Measurements from ENCODE around the gene LYZ. TPM values are rescaled to one million over a fixed set of nuclear protein-coding genes. Genes with fewer than 3 reads are reported as not detected.

The LYZ gene
- total RNA-seq, 4 donors from 2014 or later = 83.4 to 760 (median 129) TPM

DNA sequence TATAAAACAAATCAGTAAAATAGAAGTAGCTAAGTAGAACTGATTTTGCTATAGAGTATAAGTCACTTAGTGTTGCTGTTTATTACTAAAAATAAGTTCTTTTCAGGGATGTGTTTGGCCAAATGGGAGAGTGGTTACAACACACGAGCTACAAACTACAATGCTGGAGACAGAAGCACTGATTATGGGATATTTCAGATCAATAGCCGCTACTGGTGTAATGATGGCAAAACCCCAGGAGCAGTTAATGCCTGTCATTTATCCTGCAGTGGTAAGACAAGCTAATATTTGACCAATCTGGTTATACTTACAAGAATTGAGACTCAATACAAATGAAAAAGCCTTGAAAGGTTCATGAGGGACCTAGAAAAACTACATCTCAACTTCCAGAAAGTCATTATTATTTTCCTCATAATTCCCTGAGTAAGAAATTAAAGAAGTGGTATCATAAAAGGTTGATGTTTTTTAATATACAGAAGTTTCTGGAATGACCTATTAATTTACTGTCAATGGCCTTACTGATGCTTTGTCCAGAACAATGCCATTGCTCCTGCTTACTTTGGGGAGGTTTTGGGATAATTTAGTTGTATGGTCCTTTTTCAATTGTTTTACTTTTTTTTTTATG, 1.9 kb downstream of the LYZ start:
- no peaks in the 10 kb centered on the region for H3K9me3 ChIP-seq
- H3K4me3 ChIP-seq = no peak overlapping the region
- no peak for DNase-seq
- H3K27ac ChIP-seq = no peak overlapping the region
- no peak for TF ChIP-seq POLR2A (IDR thresholded peaks at IDR 0.05)
- TF ChIP-seq, protein P1, sequence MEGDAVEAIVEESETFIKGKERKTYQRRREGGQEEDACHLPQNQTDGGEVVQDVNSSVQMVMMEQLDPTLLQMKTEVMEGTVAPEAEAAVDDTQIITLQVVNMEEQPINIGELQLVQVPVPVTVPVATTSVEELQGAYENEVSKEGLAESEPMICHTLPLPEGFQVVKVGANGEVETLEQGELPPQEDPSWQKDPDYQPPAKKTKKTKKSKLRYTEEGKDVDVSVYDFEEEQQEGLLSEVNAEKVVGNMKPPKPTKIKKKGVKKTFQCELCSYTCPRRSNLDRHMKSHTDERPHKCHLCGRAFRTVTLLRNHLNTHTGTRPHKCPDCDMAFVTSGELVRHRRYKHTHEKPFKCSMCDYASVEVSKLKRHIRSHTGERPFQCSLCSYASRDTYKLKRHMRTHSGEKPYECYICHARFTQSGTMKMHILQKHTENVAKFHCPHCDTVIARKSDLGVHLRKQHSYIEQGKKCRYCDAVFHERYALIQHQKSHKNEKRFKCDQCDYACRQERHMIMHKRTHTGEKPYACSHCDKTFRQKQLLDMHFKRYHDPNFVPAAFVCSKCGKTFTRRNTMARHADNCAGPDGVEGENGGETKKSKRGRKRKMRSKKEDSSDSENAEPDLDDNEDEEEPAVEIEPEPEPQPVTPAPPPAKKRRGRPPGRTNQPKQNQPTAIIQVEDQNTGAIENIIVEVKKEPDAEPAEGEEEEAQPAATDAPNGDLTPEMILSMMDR (IDR thresholded peaks at IDR 0.05) = no peak
- H3K4me1 ChIP-seq = no peaks in the 10 kb centered on the region
- H3K27me3 ChIP-seq = no peaks in the 10 kb centered on the region
- no peaks in the 10 kb centered on the region for H3K36me3 ChIP-seq

DNA sequence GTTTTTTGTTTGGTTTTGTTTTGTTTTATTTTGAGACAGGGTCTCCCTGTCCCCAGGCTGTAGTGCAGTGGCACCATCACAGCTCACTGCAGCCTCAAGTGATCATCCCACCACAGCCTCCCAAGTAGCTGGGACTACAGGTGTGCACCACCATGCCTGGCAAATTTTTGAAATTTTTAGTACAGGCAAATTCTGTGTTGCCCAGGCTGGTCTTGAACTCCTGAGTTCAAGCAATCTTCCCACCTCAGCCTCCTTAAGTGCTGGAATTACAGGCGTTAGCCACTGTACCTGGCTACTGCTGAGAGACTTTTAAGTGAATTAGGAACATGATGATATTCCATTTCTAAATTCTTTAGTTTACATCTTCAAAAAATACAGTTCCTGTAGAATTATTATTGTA, 2.6 kb downstream of the LYZ start:
- Histone ChIP-seq H3K36me3 (no peaks in the 10 kb centered on the region), H3K27me3 (no peaks in the 10 kb centered on the region), H3K4me1 (no peaks in the 10 kb centered on the region), H3K4me3 (no peak overlapping the region), H3K27ac (no peak overlapping the region), H3K9me3 (no peaks in the 10 kb centered on the region)
- TF ChIP-seq, protein P1 (IDR thresholded peaks at IDR 0.05) = no peak
- TF ChIP-seq POLR2A (IDR thresholded peaks at IDR 0.05) = no peak
- no peak for DNase-seq

DNA sequence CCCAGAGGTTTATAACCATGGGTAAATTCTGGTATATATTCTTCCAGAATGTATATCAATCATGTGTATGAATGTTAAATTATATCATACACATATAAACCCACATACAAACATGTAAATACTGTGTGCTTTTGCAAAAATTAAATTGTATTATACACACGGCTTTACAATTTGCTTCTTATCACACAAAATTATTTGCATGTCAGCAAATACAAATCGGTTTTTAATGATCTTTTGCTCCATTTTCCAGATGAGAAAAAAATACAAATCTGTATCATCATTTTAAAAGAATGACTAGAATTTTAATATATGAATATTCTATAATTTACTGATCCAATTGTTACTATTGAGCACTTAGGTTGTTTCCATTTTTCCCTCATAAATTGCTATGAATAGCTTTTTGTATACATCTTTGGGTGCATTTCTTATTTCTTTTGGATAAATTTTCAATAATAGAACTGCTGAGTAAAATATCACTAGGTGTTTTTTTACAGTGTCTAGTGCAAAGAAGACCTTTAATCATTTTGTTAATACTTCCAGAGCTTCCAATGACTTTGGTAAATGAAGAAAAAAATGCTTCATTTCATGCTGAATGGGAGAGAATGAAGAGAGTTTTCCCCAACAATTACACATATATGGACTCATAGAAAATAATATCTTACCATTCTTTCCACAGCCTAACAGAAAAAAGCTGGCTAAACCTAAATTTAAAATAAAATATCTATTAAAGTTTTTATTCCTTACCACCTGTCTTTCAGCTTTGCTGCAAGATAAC, 3.5 kb downstream of the LYZ start:
- Histone ChIP-seq H3K36me3 (no peaks in the 10 kb centered on the region), H3K27me3 (no peaks in the 10 kb centered on the region), H3K4me1 (no peaks in the 10 kb centered on the region), H3K27ac (no peak overlapping the region), H3K9me3 (no peaks in the 10 kb centered on the region), H3K4me3 (no peak overlapping the region)
- TF ChIP-seq POLR2A (IDR thresholded peaks at IDR 0.05) = no peak
- no peak for DNase-seq

DNA sequence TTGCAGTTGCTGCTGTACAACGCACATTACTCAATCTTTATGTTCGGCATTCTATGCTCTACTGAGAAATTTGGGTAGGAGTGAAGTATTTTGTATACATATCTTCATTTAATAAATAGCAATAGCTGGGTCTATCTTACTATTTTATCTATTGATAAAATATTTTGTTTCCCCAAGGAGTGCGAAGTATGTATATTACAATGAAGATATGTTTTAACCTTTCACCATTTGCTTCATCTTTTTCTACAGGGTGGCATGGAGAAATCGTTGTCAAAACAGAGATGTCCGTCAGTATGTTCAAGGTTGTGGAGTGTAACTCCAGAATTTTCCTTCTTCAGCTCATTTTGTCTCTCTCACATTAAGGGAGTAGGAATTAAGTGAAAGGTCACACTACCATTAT, 4.7 kb downstream of the LYZ start:
- no peaks in the 10 kb centered on the region for H3K4me1 ChIP-seq
- H3K4me3 ChIP-seq = no peak overlapping the region
- H3K9me3 ChIP-seq = no peaks in the 10 kb centered on the region
- H3K27me3 ChIP-seq = no peaks in the 10 kb centered on the region
- TF ChIP-seq, protein P1 (IDR thresholded peaks at IDR 0.05) = no peak
- TF ChIP-seq POLR2A (IDR thresholded peaks at IDR 0.05) = no peak
- no peaks in the 10 kb centered on the region for H3K36me3 ChIP-seq
- H3K27ac ChIP-seq = no peak overlapping the region
- DNase-seq = no peak

DNA sequence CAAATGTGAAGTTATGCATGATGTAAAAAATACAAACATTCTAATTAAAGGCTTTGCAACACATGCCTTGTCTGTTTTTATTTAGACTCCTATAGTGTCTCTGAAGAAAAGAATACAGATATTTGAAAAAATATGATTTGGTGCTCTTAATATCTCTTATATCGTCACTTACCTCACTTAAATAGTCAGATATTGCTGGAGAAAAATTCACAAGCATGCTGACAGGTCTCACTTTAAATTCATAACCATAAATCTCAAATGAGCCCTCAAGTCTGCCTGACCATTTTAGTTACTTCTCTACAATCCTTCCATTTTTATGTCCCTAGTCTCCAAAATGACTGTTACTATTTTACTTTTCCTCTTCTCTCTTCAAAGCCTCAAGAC, 6.0 kb downstream of the LYZ start:
- no peak for DNase-seq
- H3K4me1 ChIP-seq = peaks cover 0 to 5% (median 1%) of the 10 kb centered on the region in 4 donors
- no peaks in the 10 kb centered on the region for H3K27me3 ChIP-seq
- no peak overlapping the region for H3K4me3 ChIP-seq
- no peaks in the 10 kb centered on the region for H3K9me3 ChIP-seq
- H3K36me3 ChIP-seq = no peaks in the 10 kb centered on the region
- TF ChIP-seq, protein P1 (IDR thresholded peaks at IDR 0.05) = no peak
- no peak for TF ChIP-seq POLR2A (IDR thresholded peaks at IDR 0.05)
- H3K27ac ChIP-seq = no peak overlapping the region

DNA sequence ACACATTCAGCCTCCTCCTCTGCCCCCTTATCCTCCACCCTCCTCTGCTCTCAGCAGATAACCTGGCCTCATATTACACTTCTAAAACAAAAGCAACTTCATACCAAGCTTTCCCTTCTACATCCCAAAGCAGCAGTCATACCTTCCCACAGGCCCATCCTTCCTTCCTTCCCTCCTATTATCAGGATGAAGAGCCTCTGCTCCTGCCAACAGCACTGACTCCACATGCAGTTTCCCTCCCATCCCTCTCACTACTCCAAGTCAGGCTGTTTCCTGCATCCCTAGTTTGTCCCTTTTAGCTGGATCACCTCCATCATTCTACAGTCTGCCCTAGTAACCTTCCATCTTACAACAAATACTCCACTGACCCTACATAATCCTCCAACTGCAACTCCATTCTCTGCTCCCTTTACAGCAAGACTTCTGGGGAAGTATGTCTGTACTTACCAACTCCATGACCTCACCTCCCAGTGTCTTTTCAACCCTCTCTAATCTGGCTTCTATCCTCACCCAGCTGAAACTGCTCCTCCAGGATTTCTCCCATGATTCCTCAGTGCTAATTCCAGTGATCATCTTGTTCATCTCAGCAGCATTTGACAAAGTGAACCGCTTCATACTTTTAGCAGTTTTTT, 6.5 kb downstream of the LYZ start:
- no peaks in the 10 kb centered on the region for H3K27me3 ChIP-seq
- H3K36me3 ChIP-seq = no peaks in the 10 kb centered on the region
- H3K4me3 ChIP-seq = no peak overlapping the region
- H3K4me1 ChIP-seq = peaks cover 0 to 7% (median 2%) of the 10 kb centered on the region in 4 donors
- no peaks in the 10 kb centered on the region for H3K9me3 ChIP-seq
- TF ChIP-seq POLR2A (IDR thresholded peaks at IDR 0.05) = no peak
- TF ChIP-seq, protein P1 (IDR thresholded peaks at IDR 0.05) = no peak
- no peak for DNase-seq
- no peak overlapping the region for H3K27ac ChIP-seq
